ENCODE measurements around the gene ENDOD1.

GRCh38 chr11:95076416-95076815 lies 13.2 kb upstream of the ENDOD1 start:
- TF ChIP-seq EZH2 (IDR thresholded peaks at IDR 0.05) (no peak), FOXP2 (optimal IDR thresholded peaks at IDR 0.05; ENCODE audit: control extremely low read depth, extremely low read length, insufficient read depth) (no peak), POLR2AphosphoS5 (IDR thresholded peaks at IDR 0.05; ENCODE audit: borderline replicate concordance, low read depth, low read length) (no peak)
